H9 (cell line): ENCODE data around the gene NADK. TPM values are rescaled to one million over a fixed set of nuclear protein-coding genes. Genes with fewer than 3 reads are reported as not detected.

Experiments
- DNase-seq: peaks from one replicate; pipeline ENCODE4 v3.0.0-alpha.2; 2017
- H2AFZ ChIP-seq: one replicate; pipeline ENCODE4 v1.6.1; 2013; ENCODE audit warnings: mild to moderate bottlenecking, low read length, control low read depth, moderate library complexity
- H2AK5ac ChIP-seq: 2 replicates; pipeline ENCODE4 v1.6.1; 2013; ENCODE audit warnings: low read length, control low read depth, mixed read lengths; ENCODE audit not compliant: insufficient read length
- H2BK120ac ChIP-seq: one replicate; pipeline ENCODE4 v1.6.1; 2013; ENCODE audit warnings: low read depth, mild to moderate bottlenecking, low read length, control low read depth, inconsistent platforms; ENCODE audit not compliant: poor library complexity, severe bottlenecking
- H2BK12ac ChIP-seq: 2 replicates; pipeline ENCODE4 v1.6.1; 2013; ENCODE audit warnings: low read length, control low read depth, mixed read lengths, low read depth; ENCODE audit not compliant: insufficient read length
- H2BK15ac ChIP-seq: 2 replicates; pipeline ENCODE4 v1.6.1; 2013; ENCODE audit warnings: low read depth, low read length, control low read depth
- H2BK20ac ChIP-seq: one replicate; pipeline ENCODE4 v1.6.1; 2013; ENCODE audit warnings: low read depth, mild to moderate bottlenecking, low read length, control low read depth, inconsistent platforms; ENCODE audit not compliant: poor library complexity, severe bottlenecking
- H2BK5ac ChIP-seq: 2 replicates; pipeline ENCODE4 v1.6.1; 2013; ENCODE audit warnings: low read length, control low read depth, mixed read lengths; ENCODE audit not compliant: insufficient read length
- H3K14ac ChIP-seq: 2 replicates; pipeline ENCODE4 v1.6.1; 2013; ENCODE audit warnings: low read length, control low read depth; ENCODE audit not compliant: insufficient read depth
- H3K18ac ChIP-seq: 2 replicates; pipeline ENCODE4 v1.6.1; 2013; ENCODE audit warnings: low read depth, mild to moderate bottlenecking, mixed read lengths, low read length, control low read depth; ENCODE audit not compliant: insufficient read length
- H3K23ac ChIP-seq: 2 replicates; pipeline ENCODE4 v1.6.1; 2013; ENCODE audit warnings: low read length, control low read depth, mixed read lengths, low read depth; ENCODE audit not compliant: insufficient read length
- H3K23me2 ChIP-seq: 2 replicates; pipeline ENCODE4 v1.6.1; 2013; ENCODE audit warnings: low read depth, mild to moderate bottlenecking, mixed read lengths, low read length, control low read depth; ENCODE audit not compliant: insufficient read length, poor library complexity, severe bottlenecking
- H3K27ac ChIP-seq: 2 replicates; pipeline ENCODE4 v1.5.1; 2013; ENCODE audit warnings: low read length, control low read depth, mixed read lengths, low read depth; ENCODE audit not compliant: insufficient read length
- H3K27me3 ChIP-seq: 2 replicates; pipeline ENCODE4 v1.6.1; 2013; ENCODE audit warnings: low read length, control low read depth, inconsistent platforms; ENCODE audit not compliant: insufficient read depth
- H3K4ac ChIP-seq: 2 replicates; pipeline ENCODE4 v1.6.1; 2013; ENCODE audit warnings: low read depth, mild to moderate bottlenecking, control low read depth, inconsistent platforms, low read length, moderate library complexity
- H3K4me1 ChIP-seq: 2 replicates; pipeline ENCODE4 v1.6.1; 2013; ENCODE audit warnings: low read length, control low read depth, inconsistent platforms; ENCODE audit not compliant: insufficient read depth
- H3K4me2 ChIP-seq: 2 replicates; pipeline ENCODE4 v1.6.1; 2013; ENCODE audit warnings: low read length, control low read depth, mixed read lengths; ENCODE audit not compliant: insufficient read length, insufficient read depth
- H3K56ac ChIP-seq: 2 replicates; pipeline ENCODE4 v1.6.1; 2013; ENCODE audit warnings: low read depth, mild to moderate bottlenecking, mixed read lengths, low read length, control low read depth; ENCODE audit not compliant: insufficient read length
- H3K79me1 ChIP-seq: 2 replicates; pipeline ENCODE4 v1.6.1; 2013; ENCODE audit warnings: low read depth, mild to moderate bottlenecking, moderate library complexity, low read length, control low read depth, inconsistent platforms; ENCODE audit not compliant: insufficient read depth, poor library complexity, severe bottlenecking
- H3K79me2 ChIP-seq: 2 replicates; pipeline ENCODE4 v1.6.1; 2013; ENCODE audit warnings: low read length, control low read depth, inconsistent platforms; ENCODE audit not compliant: insufficient read depth
- H3K9ac ChIP-seq: 2 replicates; pipeline ENCODE4 v1.6.1; 2013; ENCODE audit warnings: low read length, control low read depth, mixed read lengths; ENCODE audit not compliant: insufficient read length; ENCODE audit errors: extremely low read depth
- H3K9me3 ChIP-seq: one replicate; pipeline ENCODE4 v1.6.1; 2013; ENCODE audit warnings: low read depth, low read length, inconsistent platforms; ENCODE audit not compliant: control insufficient read depth
- H3T11ph ChIP-seq: one replicate; pipeline ENCODE4 v1.6.1; 2013; ENCODE audit warnings: mild to moderate bottlenecking, low read length, control low read depth, inconsistent platforms
- H4K20me1 ChIP-seq: one replicate; pipeline ENCODE4 v1.6.1; 2013; ENCODE audit not compliant: control insufficient read depth, insufficient read length, insufficient read depth
- H4K5ac ChIP-seq: 2 replicates; pipeline ENCODE4 v1.6.1; 2013; ENCODE audit warnings: low read depth, mild to moderate bottlenecking, mixed read lengths, low read length, control low read depth; ENCODE audit not compliant: insufficient read length
- H4K8ac ChIP-seq: replicated peaks from 2 replicates; pipeline ENCODE4 v1.6.1; 2013; ENCODE audit warnings: low read length, control low read depth, mixed read lengths, low read depth; ENCODE audit not compliant: insufficient read length
- H4K91ac ChIP-seq: 2 replicates; pipeline ENCODE4 v1.6.1; 2013; ENCODE audit warnings: low read depth, mild to moderate bottlenecking, moderate library complexity, mixed read lengths, low read length, control low read depth; ENCODE audit not compliant: insufficient read length
- H3K27ac Mint-ChIP-seq, 3 experiments: 2 replicates in 2 of 3; 3 replicates in 1 of 3; pipeline ENCODE4 v1.8.0; 2020 to 2021; ENCODE audit warnings: mixed read lengths in 3 of 3, mild to moderate bottlenecking in 1 of 3, moderate library complexity in 1 of 3
- H3K27me3 Mint-ChIP-seq: 2 replicates; pipeline ENCODE4 v1.8.0; 2021; ENCODE audit warnings: low read depth, mild to moderate bottlenecking, moderate library complexity, mixed read lengths
- H3K36me3 Mint-ChIP-seq, 3 experiments: 2 replicates in 2 of 3; 3 replicates in 1 of 3; pipeline ENCODE4 v1.8.0; 2020 to 2021; ENCODE audit warnings: low read depth in 3 of 3, mixed read lengths in 3 of 3; ENCODE audit not compliant: insufficient read depth in 1 of 3
- H3K4me1 Mint-ChIP-seq, 2 experiments: 2 replicates each; pipeline ENCODE4 v1.8.0; 2020; ENCODE audit warnings: mixed read lengths in 2 of 2
- H3K4me3 Mint-ChIP-seq, 2 experiments: 2 replicates in 1 of 2; 3 replicates in 1 of 2; pipeline ENCODE4 v1.8.0; 2020 to 2021; ENCODE audit warnings: mild to moderate bottlenecking in 2 of 2, mixed read lengths in 2 of 2, moderate library complexity in 1 of 2
- H3K9me3 Mint-ChIP-seq, 2 experiments: 2 replicates in 1 of 2; 3 replicates in 1 of 2; pipeline ENCODE4 v1.8.0; 2020; ENCODE audit warnings: mild to moderate bottlenecking in 2 of 2, mixed read lengths in 2 of 2, moderate library complexity in 1 of 2
- WGBS: extraction: QIAGEN DNeasy Blood & Tissue Kit; methylation state at CpG from one replicate; pipeline ENCODE4 v1.1.7; 2013; ENCODE audit warnings: missing lambda C conversion rate, low lambda C conversion rate, mixed read lengths; ENCODE audit not compliant: insufficient read length; ENCODE audit errors: extremely low coverage; 5-methylcytosine and 5-hydroxymethylcytosine counted together
- total RNA-seq: library from RNA; stranded (reverse); gene quantifications from 2 replicates; pipeline ENCODE4 v1.2.1, GENCODE V29; 2021
- TF ChIP-seq, protein P1 (sequence below): fragments of 200-600 bp; sonication (generic); conservative IDR thresholded peaks from 3 replicates; pipeline ENCODE4 v1.8.0; 2021; ENCODE audit warnings: antibody characterized with exemption, mild to moderate bottlenecking

Gene NADK
- total RNA-seq, 1 experiment from 2014 or later = 105 TPM

DNA sequence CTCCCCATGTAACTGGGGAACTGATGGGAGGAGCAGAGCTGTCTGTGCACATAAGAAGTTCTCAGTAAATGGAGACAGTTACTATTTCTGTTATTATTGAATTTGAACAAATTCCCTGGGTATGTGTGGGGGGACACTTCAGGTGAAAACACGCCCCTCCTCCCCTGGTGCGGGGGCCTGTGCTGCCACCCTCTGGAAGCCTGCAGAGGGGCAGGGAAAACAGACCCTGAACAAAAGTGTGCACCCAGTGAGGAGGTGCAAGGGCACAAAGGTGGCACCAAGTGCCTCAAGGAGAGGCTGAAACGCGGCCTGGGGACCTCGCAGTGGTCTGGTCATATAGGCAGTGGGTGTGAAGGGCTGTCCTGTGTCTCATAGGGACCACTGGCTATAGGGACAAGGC, 18.2 kb upstream of the NADK start:
- no peak overlapping the region for H3K4me3 Mint-ChIP-seq
- WGBS = no CpG with 5 or more reads among the region's 5 CpGs
- Histone ChIP-seq H4K5ac (no peak overlapping the region), H2BK15ac (no peak overlapping the region), H4K91ac (no peak overlapping the region), H3K23me2 (no peaks in the 10 kb centered on the region), H3K27me3 (no peaks in the 10 kb centered on the region), H3K79me1 (peaks cover 3% of the 10 kb centered on the region), H3K4me2 (no peak overlapping the region), H3K4ac (no peak overlapping the region), H3T11ph (no peak overlapping the region), H4K20me1 (peaks cover 3% of the 10 kb centered on the region), H3K18ac (no peak overlapping the region), H2AFZ (no peak overlapping the region), H3K23ac (no peak overlapping the region), H3K27ac (no peak overlapping the region), H3K9ac (no peak overlapping the region), H2BK5ac (no peak overlapping the region), H3K4me1 (no peaks in the 10 kb centered on the region), H3K79me2 (peaks cover 3% of the 10 kb centered on the region; the same call in 1 of the 2 replicates), H3K56ac (no peak overlapping the region), H2BK12ac (no peak overlapping the region), H2BK20ac (no peak overlapping the region), H4K8ac (no peak overlapping the region), H3K14ac (no peak overlapping the region), H2AK5ac (no peak overlapping the region), H2BK120ac (no peak overlapping the region), H3K9me3 (no peaks in the 10 kb centered on the region)
- no peaks in the 10 kb centered on the region for H3K27me3 Mint-ChIP-seq
- peaks cover 0 to 2% of the 10 kb centered on the region in 2 experiments; a peak in 1 of 4 replicates for H3K4me1 Mint-ChIP-seq
- peak overlapping the region in 2 of 3 experiments; percentile 35 to 61; a peak in 1 of 7 replicates for H3K27ac Mint-ChIP-seq
- peaks cover 52 to 81% (median 79%) of the 10 kb centered on the region in 3 experiments for H3K36me3 Mint-ChIP-seq
- TF ChIP-seq, protein P1, sequence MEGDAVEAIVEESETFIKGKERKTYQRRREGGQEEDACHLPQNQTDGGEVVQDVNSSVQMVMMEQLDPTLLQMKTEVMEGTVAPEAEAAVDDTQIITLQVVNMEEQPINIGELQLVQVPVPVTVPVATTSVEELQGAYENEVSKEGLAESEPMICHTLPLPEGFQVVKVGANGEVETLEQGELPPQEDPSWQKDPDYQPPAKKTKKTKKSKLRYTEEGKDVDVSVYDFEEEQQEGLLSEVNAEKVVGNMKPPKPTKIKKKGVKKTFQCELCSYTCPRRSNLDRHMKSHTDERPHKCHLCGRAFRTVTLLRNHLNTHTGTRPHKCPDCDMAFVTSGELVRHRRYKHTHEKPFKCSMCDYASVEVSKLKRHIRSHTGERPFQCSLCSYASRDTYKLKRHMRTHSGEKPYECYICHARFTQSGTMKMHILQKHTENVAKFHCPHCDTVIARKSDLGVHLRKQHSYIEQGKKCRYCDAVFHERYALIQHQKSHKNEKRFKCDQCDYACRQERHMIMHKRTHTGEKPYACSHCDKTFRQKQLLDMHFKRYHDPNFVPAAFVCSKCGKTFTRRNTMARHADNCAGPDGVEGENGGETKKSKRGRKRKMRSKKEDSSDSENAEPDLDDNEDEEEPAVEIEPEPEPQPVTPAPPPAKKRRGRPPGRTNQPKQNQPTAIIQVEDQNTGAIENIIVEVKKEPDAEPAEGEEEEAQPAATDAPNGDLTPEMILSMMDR = peak; percentile 50; the same call in 2 of the 3 replicates
- H3K9me3 Mint-ChIP-seq = no peaks in the 10 kb centered on the region
- DNase-seq = no peak
